Upper lobe of left lung (tissue), 6 donors: Measurements from ENCODE around the gene TEDDM1. TPM values are rescaled to one million over a fixed set of nuclear protein-coding genes. Genes with fewer than 3 reads are reported as not detected.

ENCODE experiments used
- ATAC-seq, 2 donors: fragments of 200-7000 bp; cut with Tn5 transposase; one replicate each; pipeline ENCODE4 v1.9.1; 2022; ENCODE audit warnings: mild to moderate bottlenecking in 2 of 2, moderate library complexity in 2 of 2; ENCODE audit not compliant: low FRiP score in 2 of 2
- DNase-seq, 2 donors: peaks; one replicate each; pipeline ENCODE4 v3.0.0-alpha.2; 2019 to 2020
- H3K27ac ChIP-seq, 4 donors: fragments of 200-600 bp; sonication (generic); one replicate each; pipeline ENCODE4 v1.5.1; 2016 to 2019
- H3K27me3 ChIP-seq, 4 donors: fragments of 200-600 bp; sonication (generic); one replicate each; pipeline ENCODE4 v1.5.1; 2017 to 2019
- H3K36me3 ChIP-seq, 4 donors: fragments of 200-600 bp; sonication (generic); one replicate each; pipeline ENCODE4 v1.5.1; 2016 to 2019
- H3K4me1 ChIP-seq, 4 donors: fragments of 200-600 bp; sonication (generic); one replicate each; pipeline ENCODE4 v1.5.1; 2018 to 2019
- H3K4me3 ChIP-seq, 4 donors: fragments of 200-600 bp; sonication (generic); one replicate each; pipeline ENCODE4 v1.5.1; 2017 to 2019; ENCODE audit warnings: mild to moderate bottlenecking in 2 of 4, moderate library complexity in 1 of 4
- H3K9me3 ChIP-seq, 4 donors: fragments of 200-600 bp; sonication (generic); one replicate each; pipeline ENCODE4 v1.5.1; 2018 to 2019
- CTCF ChIP-seq, 6 experiments: fragments of 450-650 bp in 4 of 6; fragments of 200-600 bp in 2 of 6; sonication (generic) in 2 of 6; IDR thresholded peaks; one replicate each; pipeline ENCODE4 v1.5.1; 2016 to 2019; ENCODE audit warnings: antibody characterized with exemption in 6 of 6
- EP300 ChIP-seq, 4 donors: sonication (generic); formaldehyde crosslinking; IDR thresholded peaks; one replicate each; pipeline ENCODE4 v1.5.1; 2017; ENCODE audit warnings: antibody characterized with exemption in 4 of 4, control low read depth in 2 of 4
- POLR2A ChIP-seq, 4 donors: fragments of 450-650 bp; IDR thresholded peaks; one replicate each; pipeline ENCODE4 v1.5.1; 2016 to 2017; ENCODE audit warnings: antibody characterized with exemption in 4 of 4, mild to moderate bottlenecking in 2 of 4
- POLR2AphosphoS5 ChIP-seq, 2 donors: sonication (generic); formaldehyde crosslinking; IDR thresholded peaks; one replicate each; pipeline ENCODE4 v1.5.1; 2017; ENCODE audit warnings: antibody characterized with exemption in 2 of 2
- WGBS, 2 donors: methylation state at CpG; one replicate each; pipeline ENCODE4 v1.1.5; 2017 to 2018; 5-methylcytosine and 5-hydroxymethylcytosine counted together
- total RNA-seq, 6 donors: library from RNA; depleted of rRNA in 4 of 6; stranded (reverse); fragments of >200 nt in 4 of 6; gene quantifications; one replicate each; pipeline versions ENCODE4 v1.1.0 to v1.2.1, GENCODE V29; 2016 to 2021
- donor health status: DM: no; HTN: no; CAD: no; lungs with moderate emphysema.
- donor health status: DM: no; HTN: yes; CAD: no; lungs with severe emphysema.

TEDDM1 gene
- total RNA-seq, 6 donors from 2014 or later, result not detected

GRCh38 chr1:182359645-182360044 is 40.8 kb downstream of the TEDDM1 start:
- DNase-seq, result no peak
- no peaks in the 10 kb centered on the region for H3K36me3 ChIP-seq
- H3K27me3 ChIP-seq, result no peaks in the 10 kb centered on the region
- no peak for ATAC-seq
- WGBS, 2 donors, result 70 to 71% methylated on average over 7 of the region's 7 CpGs
- H3K4me1 ChIP-seq, result no peaks in the 10 kb centered on the region
- H3K27ac ChIP-seq, result no peak overlapping the region
- TF ChIP-seq CTCF (IDR thresholded peaks at IDR 0.05), result no peak
- no peak for TF ChIP-seq EP300 (IDR thresholded peaks at IDR 0.05)
- no peak for TF ChIP-seq POLR2AphosphoS5 (IDR thresholded peaks at IDR 0.05)
- no peak for TF ChIP-seq POLR2A (IDR thresholded peaks at IDR 0.05)
- no peaks in the 10 kb centered on the region for H3K9me3 ChIP-seq
- H3K4me3 ChIP-seq, result no peak overlapping the region

GRCh38 chr1:182357913-182358312 is 42.6 kb downstream of the TEDDM1 start:
- ATAC-seq, result no peak
- no peak for DNase-seq
- H3K27ac ChIP-seq, result no peak overlapping the region
- no peaks in the 10 kb centered on the region for H3K36me3 ChIP-seq
- no peak overlapping the region for H3K4me3 ChIP-seq
- H3K4me1 ChIP-seq, result no peaks in the 10 kb centered on the region
- no peak for TF ChIP-seq EP300 (IDR thresholded peaks at IDR 0.05)
- no peak for TF ChIP-seq POLR2AphosphoS5 (IDR thresholded peaks at IDR 0.05)
- H3K27me3 ChIP-seq, result no peaks in the 10 kb centered on the region
- WGBS, 2 donors, result 75 to 90% methylated on average over 4 of the region's 4 CpGs
- H3K9me3 ChIP-seq, result no peaks in the 10 kb centered on the region

GRCh38 chr1:182357171-182357570 is 43.3 kb downstream of the TEDDM1 start:
- ATAC-seq, result no peak

GRCh38 chr1:182355723-182356098 is 44.8 kb downstream of the TEDDM1 start:
- Histone ChIP-seq H3K4me1 (no peaks in the 10 kb centered on the region), H3K4me3 (no peak overlapping the region), H3K36me3 (no peaks in the 10 kb centered on the region), H3K27me3 (no peaks in the 10 kb centered on the region), H3K9me3 (no peaks in the 10 kb centered on the region), H3K27ac (no peak overlapping the region)
- 80 to 92% methylated on average over 2 of the region's 2 CpGs for WGBS, 2 donors
- DNase-seq (no peak), ATAC-seq (no peak)
- TF ChIP-seq POLR2A (IDR thresholded peaks at IDR 0.05) (no peak), EP300 (IDR thresholded peaks at IDR 0.05) (no peak), CTCF (IDR thresholded peaks at IDR 0.05) (no peak), POLR2AphosphoS5 (IDR thresholded peaks at IDR 0.05) (no peak)

More at GRCh38 chr1:182357171-182357570, 43.3 kb downstream of the TEDDM1 start:
- Histone ChIP-seq H3K27me3 (no peaks in the 10 kb centered on the region), H3K4me1 (no peaks in the 10 kb centered on the region), H3K9me3 (no peaks in the 10 kb centered on the region), H3K4me3 (no peak overlapping the region), H3K36me3 (no peaks in the 10 kb centered on the region), H3K27ac (no peak overlapping the region)
- WGBS, 2 donors, result 76 to 77% methylated on average over 2 of the region's 2 CpGs
- no peak for DNase-seq
- no peak for TF ChIP-seq POLR2AphosphoS5 (IDR thresholded peaks at IDR 0.05)

- no peaks in the 10 kb centered on the region for H3K4me1 ChIP-seq
- DNase-seq (no peak), ATAC-seq (no peak)
- WGBS, 2 donors, result 38 to 57% methylated on average over 1 of the region's 1 CpG
- no peak for TF ChIP-seq CTCF (IDR thresholded peaks at IDR 0.05)
- peak in 1 of 4 donors; percentile 19 for TF ChIP-seq EP300 (IDR thresholded peaks at IDR 0.05)
- H3K27me3 ChIP-seq, result no peaks in the 10 kb centered on the region
- no peak overlapping the region for H3K4me3 ChIP-seq
- no peak overlapping the region for H3K27ac ChIP-seq
- no peaks in the 10 kb centered on the region for H3K36me3 ChIP-seq
- H3K9me3 ChIP-seq, result no peaks in the 10 kb centered on the region
Observed at GRCh38 chr1:182351790-182352364, 48.6 kb downstream of the TEDDM1 start.

GRCh38 chr1:182350839-182351238 is 49.6 kb downstream of the TEDDM1 start:
- Histone ChIP-seq H3K27ac (no peak overlapping the region), H3K27me3 (no peaks in the 10 kb centered on the region), H3K9me3 (no peaks in the 10 kb centered on the region), H3K36me3 (no peaks in the 10 kb centered on the region), H3K4me1 (no peaks in the 10 kb centered on the region), H3K4me3 (no peak overlapping the region)
- TF ChIP-seq EP300 (IDR thresholded peaks at IDR 0.05) (peak in 1 of 4 donors; percentile 16), POLR2AphosphoS5 (IDR thresholded peaks at IDR 0.05) (no peak)
- DNase-seq (no peak), ATAC-seq (peak; percentile 26 to 36)
- WGBS, 2 donors, result 74 to 78% methylated on average over 2 of the region's 2 CpGs
